ENCODE data around the gene NOB1. TPM values are rescaled to one million over a fixed set of nuclear protein-coding genes. Genes with fewer than 3 reads are reported as not detected.
"Not testable (repeated sequence)": the region's sequence is repeated elsewhere in the genome, so short reads cannot be mapped to it uniquely, and the experiment has no call there.

Gene NOB1
- polyA plus RNA-seq (2012; ENCODE audit: missing spikeins): 72.2 TPM

- FAIRE-seq (peak; percentile 95), DNase-seq (ENCODE audit: insufficient read length) (peak; percentile 85)
- TF ChIP-seq POLR2AphosphoS5 (IDR thresholded peaks at IDR 0.05; ENCODE audit: low read depth, low read length) (peak; percentile 95), POLR2A (IDR thresholded peaks at IDR 0.05; ENCODE audit: low read depth, low read length) (peak; percentile 97), TAF1 (IDR thresholded peaks at IDR 0.05; ENCODE audit: borderline replicate concordance, low read depth, low read length) (peak; percentile 93)
Measured at GRCh38 chr16:69754469-69755310, at the start of gene NOB1. TSS of gene NOB1 (minus strand) at chr16:69754926. CDS start at chr16:69754910, 16 bp downstream.

GRCh38 chr16:69804297-69804696 lies 49.6 kb upstream of the NOB1 start:
- FAIRE-seq (no peak), DNase-seq (ENCODE audit: insufficient read length) (no peak)
- TF ChIP-seq TAF1 (IDR thresholded peaks at IDR 0.05; ENCODE audit: borderline replicate concordance, low read depth, low read length): no peak
- TF ChIP-seq POLR2AphosphoS5 (IDR thresholded peaks at IDR 0.05; ENCODE audit: low read depth, low read length): no peak
- no peak for TF ChIP-seq POLR2A (IDR thresholded peaks at IDR 0.05; ENCODE audit: low read depth, low read length)

- FAIRE-seq (no peak), DNase-seq (ENCODE audit: insufficient read length) (no peak)
- TF ChIP-seq TAF1 (IDR thresholded peaks at IDR 0.05; ENCODE audit: borderline replicate concordance, low read depth, low read length) (no peak), POLR2AphosphoS5 (IDR thresholded peaks at IDR 0.05; ENCODE audit: low read depth, low read length) (no peak), POLR2A (IDR thresholded peaks at IDR 0.05; ENCODE audit: low read depth, low read length) (no peak)
Measured at GRCh38 chr16:69799611-69800031, 44.9 kb upstream of the NOB1 start.

GRCh38 chr16:69798466-69798865 lies 43.7 kb upstream of the NOB1 start:
- DNase-seq (ENCODE audit: insufficient read length) (no peak), FAIRE-seq (no peak)
- no peak for TF ChIP-seq POLR2A (IDR thresholded peaks at IDR 0.05; ENCODE audit: low read depth, low read length)
- TF ChIP-seq POLR2AphosphoS5 (IDR thresholded peaks at IDR 0.05; ENCODE audit: low read depth, low read length): no peak
- TF ChIP-seq TAF1 (IDR thresholded peaks at IDR 0.05; ENCODE audit: borderline replicate concordance, low read depth, low read length): no peak

- TF ChIP-seq POLR2AphosphoS5 (IDR thresholded peaks at IDR 0.05; ENCODE audit: low read depth, low read length) (no peak), TAF1 (IDR thresholded peaks at IDR 0.05; ENCODE audit: borderline replicate concordance, low read depth, low read length) (no peak), POLR2A (IDR thresholded peaks at IDR 0.05; ENCODE audit: low read depth, low read length) (no peak)
- peak; percentile 67 for FAIRE-seq
- DNase-seq (ENCODE audit: insufficient read length): peak; percentile 22
Measured at GRCh38 chr16:69796285-69797118, 41.8 kb upstream of the NOB1 start.

- no peak for TF ChIP-seq TAF1 (IDR thresholded peaks at IDR 0.05; ENCODE audit: borderline replicate concordance, low read depth, low read length)
- TF ChIP-seq POLR2AphosphoS5 (IDR thresholded peaks at IDR 0.05; ENCODE audit: low read depth, low read length): no peak
- TF ChIP-seq POLR2A (IDR thresholded peaks at IDR 0.05; ENCODE audit: low read depth, low read length): no peak
- FAIRE-seq (no peak), DNase-seq (ENCODE audit: insufficient read length) (no peak)
Measured at GRCh38 chr16:69794486-69794885, 39.8 kb upstream of the NOB1 start.

GRCh38 chr16:69793526-69793925 lies 38.8 kb upstream of the NOB1 start:
- FAIRE-seq (no peak), DNase-seq (ENCODE audit: insufficient read length) (no peak)
- TF ChIP-seq POLR2AphosphoS5 (IDR thresholded peaks at IDR 0.05; ENCODE audit: low read depth, low read length) (no peak), TAF1 (IDR thresholded peaks at IDR 0.05; ENCODE audit: borderline replicate concordance, low read depth, low read length) (no peak), POLR2A (IDR thresholded peaks at IDR 0.05; ENCODE audit: low read depth, low read length) (no peak)

- FAIRE-seq; DNase-seq (ENCODE audit: insufficient read length): not testable (repeated sequence)
Measured at GRCh38 chr16:69791391-69791847, 36.7 kb upstream of the NOB1 start.

GRCh38 chr16:69787883-69788282 lies 33.2 kb upstream of the NOB1 start:
- no peak for TF ChIP-seq POLR2AphosphoS5 (IDR thresholded peaks at IDR 0.05; ENCODE audit: low read depth, low read length)
- no peak for FAIRE-seq
- no peak for DNase-seq (ENCODE audit: insufficient read length)

GRCh38 chr16:69784586-69784985 lies 29.9 kb upstream of the NOB1 start:
- FAIRE-seq: no peak
- TF ChIP-seq POLR2A (IDR thresholded peaks at IDR 0.05; ENCODE audit: low read depth, low read length) (no peak), TAF1 (IDR thresholded peaks at IDR 0.05; ENCODE audit: borderline replicate concordance, low read depth, low read length) (no peak), POLR2AphosphoS5 (IDR thresholded peaks at IDR 0.05; ENCODE audit: low read depth, low read length) (no peak)
- DNase-seq (ENCODE audit: insufficient read length): no peak

- no peak for DNase-seq (ENCODE audit: insufficient read length)
- no peak for TF ChIP-seq TAF1 (IDR thresholded peaks at IDR 0.05; ENCODE audit: borderline replicate concordance, low read depth, low read length)
- no peak for TF ChIP-seq POLR2AphosphoS5 (IDR thresholded peaks at IDR 0.05; ENCODE audit: low read depth, low read length)
- TF ChIP-seq POLR2A (IDR thresholded peaks at IDR 0.05; ENCODE audit: low read depth, low read length): no peak
- no peak for FAIRE-seq
Measured at GRCh38 chr16:69781118-69781517, 26.4 kb upstream of the NOB1 start.

GRCh38 chr16:69779724-69780123 lies 25.0 kb upstream of the NOB1 start:
- FAIRE-seq (no peak), DNase-seq (ENCODE audit: insufficient read length) (no peak)
- no peak for TF ChIP-seq TAF1 (IDR thresholded peaks at IDR 0.05; ENCODE audit: borderline replicate concordance, low read depth, low read length)
- TF ChIP-seq POLR2AphosphoS5 (IDR thresholded peaks at IDR 0.05; ENCODE audit: low read depth, low read length): no peak
- TF ChIP-seq POLR2A (IDR thresholded peaks at IDR 0.05; ENCODE audit: low read depth, low read length): no peak

All from GM12892 (cell line).